ENCODE results near the gene ENPP7.
"Not testable (repeated sequence)": the region's sequence is repeated elsewhere in the genome, so short reads cannot be mapped to it uniquely, and the experiment has no call there.

ENPP7 gene

DNA sequence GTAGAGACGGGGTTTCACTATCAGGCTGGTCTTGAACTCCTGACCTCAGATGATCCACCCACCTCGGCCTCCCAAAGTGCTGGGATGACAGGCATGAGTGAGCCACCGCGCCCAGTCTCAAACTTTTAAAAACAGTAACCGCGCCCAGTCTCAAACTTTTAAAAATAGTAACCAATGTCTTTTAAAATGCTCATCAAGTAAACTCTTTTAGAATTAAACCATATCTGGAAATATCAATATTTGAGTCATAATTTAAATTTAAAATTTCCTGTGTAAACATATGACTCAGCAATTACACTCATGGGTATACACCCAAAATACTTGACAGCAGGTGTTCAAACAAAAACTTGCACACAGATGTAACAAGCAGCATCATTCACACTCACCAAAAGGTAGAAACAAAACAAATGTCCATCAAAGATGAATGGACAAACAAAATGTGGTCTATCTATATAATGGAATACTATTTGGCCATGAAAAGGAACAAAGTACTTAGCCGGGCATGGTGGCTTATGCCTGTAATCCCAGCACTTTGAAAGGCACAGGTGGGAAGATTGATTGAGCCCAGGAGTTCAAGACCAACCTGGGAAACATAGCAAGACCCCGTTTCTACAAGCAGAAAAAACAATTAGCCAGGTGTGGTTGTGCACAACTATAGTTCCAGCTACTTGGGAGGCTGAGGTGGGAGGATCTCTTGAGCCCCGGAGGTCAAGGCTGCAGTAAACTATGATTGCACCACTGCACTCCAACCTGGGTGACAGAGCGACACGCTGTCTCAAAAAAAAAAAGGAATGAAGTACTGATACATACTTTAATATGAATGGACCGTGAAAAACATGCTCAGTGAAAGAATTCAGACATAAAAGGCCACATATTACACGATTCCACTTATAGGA lies 20.2 kb downstream of the ENPP7 start:
- DNase-seq: no peak

DNA sequence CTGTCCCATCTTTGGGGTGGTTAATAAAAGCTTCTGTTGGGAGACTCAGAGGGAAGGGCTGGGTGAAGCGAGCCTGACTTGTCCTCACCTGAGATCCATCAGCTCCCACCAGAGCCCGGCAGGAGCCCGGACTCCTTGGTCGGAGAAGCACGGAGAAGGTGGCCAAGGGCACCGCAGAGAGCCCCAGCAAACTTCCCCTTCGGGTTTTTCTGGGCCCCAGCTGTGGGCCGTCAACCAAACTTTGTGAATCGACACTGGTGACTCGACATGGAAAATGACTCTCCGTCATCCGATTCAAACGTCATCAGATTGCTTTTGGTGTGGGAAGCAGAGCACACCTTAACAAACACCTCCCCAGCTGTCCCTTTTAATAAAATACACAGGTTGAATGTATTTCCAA lies 21.4 kb downstream of the ENPP7 start:
- DNase-seq: no peak

DNA sequence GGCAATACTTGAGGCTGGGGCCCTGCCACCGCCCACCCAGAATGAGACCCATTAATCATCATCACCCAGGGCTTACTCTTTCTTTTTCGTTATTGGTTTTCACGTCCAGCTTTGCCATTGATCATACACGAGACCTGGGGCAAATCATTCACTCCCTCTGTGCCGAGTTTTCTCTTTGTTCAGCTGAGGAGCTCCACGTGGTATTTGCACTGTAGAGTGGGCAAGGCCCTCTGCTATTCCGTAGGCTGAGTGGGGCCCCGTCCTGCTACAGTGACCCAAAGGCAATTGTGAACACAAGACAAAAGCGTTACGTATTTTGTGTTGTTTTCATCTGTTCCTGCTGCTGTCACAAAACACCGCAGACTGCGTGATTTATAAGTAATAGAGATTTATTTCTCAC lies 23.6 kb downstream of the ENPP7 start:
- DNase-seq: no peak

DNA sequence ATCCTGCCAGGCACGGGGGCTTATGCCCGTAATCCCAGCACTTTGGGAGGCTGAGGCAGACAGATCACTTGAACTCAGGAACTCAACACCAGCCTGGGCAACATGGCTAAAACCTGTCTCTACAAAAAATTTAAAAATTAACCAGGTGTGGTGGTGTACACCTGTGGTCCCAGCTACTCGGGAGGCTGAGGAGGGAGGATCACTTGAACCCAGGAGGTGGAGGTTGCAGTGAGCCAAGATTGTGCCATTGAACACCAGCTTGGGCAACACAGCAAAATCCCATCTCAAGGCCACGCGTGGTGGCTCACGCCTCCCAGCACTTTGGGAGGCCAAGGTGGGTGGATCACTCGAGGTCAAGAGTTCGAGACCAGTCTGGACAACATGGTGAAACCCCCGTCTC lies 24.2 kb downstream of the ENPP7 start:
- not testable (repeated sequence) for DNase-seq

DNA sequence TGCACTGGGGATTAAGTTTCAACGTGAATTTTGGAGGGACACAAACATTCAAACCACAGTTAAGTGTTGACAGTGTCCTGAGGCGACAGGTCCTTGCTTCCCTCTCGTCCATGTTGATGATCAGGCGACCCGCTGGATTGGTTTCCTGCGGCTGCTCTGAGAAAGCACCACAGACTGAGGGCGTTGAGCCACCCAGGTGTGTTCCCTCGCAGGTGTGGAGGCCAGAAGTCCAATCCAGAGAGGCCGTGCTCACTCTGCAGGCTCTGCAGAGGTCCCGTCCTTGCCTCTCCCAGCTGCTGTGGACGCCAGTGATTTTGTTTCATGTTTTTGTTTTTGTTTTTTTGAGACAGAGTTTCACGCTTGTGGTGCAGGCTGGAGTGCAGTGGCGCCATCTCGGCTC lies 24.8 kb downstream of the ENPP7 start:
- no peak for DNase-seq

DNA sequence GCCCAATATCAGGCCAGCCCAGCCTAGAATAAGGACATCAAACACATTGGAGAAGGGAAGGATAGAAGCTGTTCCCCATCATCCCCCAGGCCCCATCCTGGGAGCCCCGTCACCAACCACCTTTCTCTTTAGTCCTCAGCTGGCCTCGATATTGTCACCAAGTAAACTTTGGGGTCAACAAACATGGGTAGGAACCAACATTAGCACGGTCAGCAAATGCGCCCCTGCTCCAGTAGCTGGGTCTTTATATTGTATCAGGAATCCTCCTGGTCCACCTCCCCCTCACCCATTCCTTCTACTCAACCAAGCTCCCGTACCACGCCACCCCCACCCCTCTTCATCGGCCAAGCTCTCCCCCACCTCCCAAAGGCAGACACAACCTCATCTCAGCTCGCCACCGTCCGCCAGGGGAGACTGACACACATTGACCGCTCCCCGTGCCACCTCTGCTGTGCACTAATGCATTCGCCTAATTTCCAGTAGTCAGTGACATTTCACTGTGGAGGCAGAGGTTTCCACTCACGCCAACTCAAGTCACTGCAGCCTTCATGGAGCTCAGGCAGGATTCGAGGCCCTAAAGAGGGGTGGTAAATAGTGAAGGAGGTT lies 26.5 kb downstream of the ENPP7 start:
- no peak for DNase-seq

DNA sequence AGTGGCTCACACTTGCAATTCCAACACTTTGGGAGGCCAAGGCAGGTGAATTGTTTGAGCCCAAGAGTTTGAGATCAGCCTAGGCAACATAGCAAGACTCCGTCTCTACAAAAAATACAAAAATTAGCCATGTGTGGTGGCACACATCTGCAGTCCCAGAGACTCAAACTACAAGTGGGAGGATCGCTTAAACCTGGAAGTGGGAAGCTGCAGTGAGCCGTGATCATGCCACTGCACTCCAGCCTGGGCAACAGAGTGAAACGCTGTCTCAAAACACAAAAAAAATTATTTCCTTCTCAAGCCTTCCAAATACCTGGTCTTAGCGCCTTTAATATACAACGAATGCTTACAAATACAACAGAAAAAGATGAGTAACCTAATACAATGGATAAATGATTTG lies 27.5 kb downstream of the ENPP7 start:
- no peak for DNase-seq

DNA sequence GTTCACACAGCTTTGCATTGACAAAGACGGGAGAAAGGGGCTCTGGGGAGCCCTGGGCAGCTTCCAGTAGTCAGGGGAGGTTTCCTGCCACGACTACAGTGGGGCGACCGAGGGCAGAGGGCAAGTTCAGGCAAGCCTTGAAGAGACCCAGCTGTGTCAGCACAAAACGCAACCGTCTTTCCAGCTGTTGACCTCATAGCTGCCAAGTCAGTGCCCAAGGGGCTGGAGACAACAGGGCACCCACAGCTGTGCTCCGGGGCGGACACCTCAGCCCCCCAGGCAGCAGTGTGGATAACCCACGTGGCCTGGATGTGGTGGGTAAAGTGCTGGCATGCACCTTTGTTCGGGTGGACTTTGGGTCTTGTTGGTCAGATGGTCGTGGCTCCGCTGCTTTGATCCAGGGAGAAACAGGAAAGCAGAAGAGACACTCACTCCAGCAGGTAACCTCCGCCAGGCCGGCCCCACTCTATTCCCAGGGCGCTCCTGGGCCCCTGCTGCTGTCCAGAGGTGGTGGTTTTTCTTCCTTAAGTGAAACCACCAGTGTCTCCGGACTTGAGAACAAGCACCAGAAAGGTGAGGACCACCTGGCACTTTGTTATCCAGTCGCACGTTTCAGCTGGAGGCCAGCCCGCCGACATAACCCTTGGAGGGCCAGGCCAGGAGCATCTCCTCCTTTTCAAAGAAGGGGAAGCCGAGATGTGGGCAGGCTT lies 29.6 kb downstream of the ENPP7 start:
- peak; percentile 22 for DNase-seq

DNA sequence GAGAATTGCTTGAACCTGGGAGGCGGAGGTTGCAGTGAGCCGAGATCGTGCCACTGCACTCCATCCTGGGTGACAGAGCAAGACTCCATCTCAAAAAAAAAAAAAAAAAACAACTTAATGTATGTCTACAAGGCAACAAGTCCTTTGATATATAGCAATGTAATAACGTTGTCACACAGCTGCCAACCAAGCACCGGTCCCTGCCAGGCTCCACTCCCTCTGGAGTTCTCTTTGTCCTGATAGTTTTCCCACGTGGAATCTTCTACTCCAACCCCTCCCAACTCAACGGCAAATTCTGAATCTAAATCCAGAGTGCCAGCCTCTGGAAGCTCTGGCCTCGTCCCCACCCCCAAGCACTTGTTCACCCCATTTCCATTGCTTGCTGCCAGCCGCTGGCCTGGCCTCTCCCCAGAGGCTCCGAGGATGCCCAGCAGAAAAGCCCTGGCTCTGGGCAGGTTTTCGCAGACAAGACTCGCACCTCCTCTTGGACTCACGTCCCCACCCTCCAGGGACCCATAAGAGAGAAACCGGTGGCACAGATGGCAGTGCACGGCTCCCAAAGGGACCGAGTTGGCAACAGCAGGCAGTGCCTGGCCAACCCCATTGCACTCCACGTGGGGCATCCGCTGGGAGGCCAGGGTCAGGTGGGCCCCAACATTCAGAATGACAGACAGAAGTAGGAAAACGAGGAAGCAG lies 31.3 kb downstream of the ENPP7 start:
- peak; percentile 38 for DNase-seq

DNA sequence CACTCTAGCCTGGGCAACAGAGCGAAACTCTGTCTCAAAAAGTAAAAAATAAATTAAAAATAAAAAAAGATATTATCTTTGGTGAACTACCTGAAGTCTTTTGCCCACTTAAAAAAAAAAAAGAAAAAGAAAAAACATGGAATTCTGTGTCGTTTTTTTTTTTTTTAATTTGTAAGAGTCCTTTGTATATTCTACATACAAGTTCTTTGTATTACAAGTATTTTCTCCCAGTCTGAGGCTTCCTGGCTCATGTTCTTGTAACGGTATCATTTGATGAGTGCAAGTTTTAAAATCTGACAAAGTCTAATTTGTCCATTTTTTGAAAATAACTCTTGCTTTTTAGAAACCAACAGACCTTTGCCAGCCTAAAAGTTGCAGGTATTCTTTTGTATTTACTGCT lies 35.0 kb downstream of the ENPP7 start:
- no peak for DNase-seq

DNA sequence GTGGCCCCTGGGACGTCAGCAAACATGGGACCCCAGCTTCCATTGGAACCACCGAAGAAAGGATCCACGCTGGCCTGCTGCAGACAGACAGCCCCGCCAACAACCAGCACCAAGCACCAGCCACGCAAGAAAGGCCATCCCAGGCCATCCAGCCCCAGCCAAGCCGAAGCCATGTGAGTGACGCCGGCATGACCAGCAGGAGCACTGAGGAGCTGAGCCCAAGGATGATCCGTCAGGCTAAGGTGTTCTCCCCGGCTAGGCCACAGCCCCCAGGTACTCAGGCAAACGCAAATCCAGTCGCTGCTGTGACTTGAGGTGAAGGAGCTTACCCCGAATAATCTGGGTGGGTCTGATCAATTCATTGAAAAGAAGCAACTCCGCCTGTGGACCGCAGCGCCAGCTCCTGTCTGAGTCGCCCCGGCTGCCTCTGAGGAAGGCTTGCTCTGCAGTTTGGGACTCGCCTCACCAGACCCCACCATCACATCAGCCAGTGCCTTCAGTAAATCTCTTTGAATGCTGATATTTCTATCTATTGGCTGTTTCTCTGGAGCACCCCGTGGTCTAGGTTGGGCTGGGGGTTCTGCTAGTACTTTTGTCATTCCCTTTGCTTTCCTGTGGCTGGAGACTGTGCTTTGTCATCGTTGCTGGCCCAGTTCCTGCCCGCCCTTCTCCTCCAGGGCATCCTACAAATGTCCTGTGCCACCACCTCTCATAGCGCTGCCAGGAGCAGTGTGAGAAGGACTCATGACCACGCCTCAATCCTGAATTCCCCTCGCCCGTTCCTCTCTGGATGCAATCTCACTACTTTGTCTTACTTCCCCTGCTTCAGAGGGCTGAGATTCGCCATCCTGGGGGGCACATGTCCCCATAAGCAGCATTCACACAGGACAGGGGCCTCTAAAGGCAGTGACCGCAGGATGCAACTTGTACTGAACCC lies 39.1 kb downstream of the ENPP7 start:
- DNase-seq: no peak

DNA sequence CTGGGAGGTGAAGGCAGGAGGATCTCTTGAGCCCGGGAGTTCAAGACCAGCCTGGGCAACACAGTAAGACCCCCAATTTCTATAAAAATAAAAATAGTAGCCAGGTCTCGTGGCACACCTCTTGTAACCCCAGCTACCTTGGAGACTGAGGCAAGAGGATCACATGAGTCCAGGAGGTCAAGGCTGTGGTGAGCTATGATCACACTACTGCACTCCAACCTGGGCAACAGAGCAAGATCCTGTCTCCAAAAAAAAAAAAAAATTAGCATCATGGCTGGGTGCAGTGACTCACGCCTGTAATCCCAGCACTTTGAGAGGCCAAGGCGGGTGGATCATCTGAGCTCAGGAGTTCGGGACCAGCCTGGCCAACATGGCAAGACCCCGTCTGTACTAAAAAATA lies 40.5 kb downstream of the ENPP7 start:
- no peak for DNase-seq

DNA sequence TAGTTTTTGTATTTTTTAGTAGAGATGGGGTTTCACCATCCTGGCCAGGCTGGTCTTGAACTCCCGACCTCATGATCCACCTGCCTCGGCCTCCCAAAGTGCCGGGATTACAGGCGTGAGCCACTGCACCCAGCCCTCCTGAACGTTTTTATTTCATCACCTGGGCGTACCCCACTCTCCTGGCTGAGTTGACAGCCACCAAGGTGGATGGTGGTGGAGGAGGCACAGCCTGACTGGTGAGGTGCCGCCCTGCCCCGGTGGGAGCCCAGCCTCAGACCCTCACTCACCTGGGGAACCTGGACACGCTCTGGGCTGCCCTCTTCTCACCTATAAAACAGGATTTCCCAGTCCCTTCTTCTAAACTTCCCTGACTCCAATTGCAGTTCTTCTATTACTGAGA lies 42.0 kb downstream of the ENPP7 start:
- not testable (repeated sequence) for DNase-seq

DNA sequence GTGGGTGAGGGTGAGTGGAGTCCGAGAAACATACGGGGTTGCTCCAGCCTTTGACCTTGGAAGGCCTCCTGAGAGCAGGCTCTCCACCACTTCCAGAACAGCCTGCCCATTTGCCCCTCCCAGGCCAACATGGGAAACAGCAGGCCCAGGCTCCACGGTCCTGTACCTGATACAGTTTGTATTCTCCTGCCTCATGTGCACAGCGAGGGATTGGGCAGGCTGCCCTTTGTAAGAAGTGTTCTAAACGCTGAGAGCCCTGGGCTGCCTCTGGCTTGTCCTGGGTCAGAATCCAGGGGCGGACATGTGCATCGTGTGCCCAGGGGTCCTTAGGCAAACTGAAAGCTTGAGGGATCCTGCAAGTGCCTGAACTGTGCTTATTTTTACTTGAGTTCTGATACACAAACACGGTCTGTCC lies 43.8 kb downstream of the ENPP7 start:
- DNase-seq: no peak

DNA sequence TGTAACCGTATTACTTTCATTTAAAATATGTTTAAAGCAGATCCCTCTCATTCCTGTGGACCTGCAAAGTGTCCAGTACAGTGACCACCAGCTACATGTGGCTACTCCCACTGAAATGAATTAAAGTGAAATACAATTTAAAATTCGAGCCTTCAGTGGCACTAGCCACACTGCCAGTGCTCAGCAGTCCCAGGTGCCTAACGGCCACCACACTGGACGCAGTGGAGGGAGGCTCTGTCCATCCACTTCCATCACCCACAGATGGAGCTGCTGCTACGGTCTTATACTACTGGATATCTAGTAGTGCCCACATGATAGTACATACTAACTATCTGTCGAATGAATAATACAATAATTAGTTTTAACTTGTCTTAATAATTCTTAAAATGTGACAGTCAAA lies 44.9 kb downstream of the ENPP7 start:
- no peak for DNase-seq

DNA sequence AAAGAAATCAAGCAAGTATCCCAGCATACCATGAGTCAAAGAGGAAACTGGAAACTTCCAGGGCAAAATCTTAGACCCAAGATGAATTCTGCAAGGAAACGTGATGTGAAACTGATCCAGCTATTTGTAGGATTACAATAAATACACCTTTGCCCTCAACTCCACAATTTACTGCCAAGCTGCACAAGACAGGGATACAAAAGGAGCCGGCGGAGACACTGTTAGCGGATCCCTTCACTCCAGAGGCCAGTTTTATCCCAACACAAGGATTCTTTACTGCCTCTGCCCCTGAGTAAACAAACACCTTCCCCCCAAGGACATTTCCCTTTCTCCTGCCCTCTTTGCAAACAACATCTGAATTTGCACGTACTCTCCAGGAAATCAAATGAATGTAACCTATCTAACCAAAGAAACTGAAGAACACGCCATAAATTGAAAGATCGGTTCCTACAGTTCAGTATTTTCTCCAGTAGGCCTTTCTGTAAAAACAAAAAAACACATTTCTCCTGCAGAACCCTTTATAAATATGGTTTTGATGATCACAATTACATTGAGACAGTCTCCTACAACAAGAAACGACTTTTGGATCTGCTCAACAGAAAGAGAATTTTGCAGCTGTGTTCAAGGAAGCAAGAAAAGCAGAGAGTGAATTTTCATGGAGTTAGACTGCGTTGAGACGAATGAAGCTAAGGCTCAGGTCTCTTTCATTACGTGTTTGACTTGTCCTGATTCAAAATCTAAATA lies 45.8 kb downstream of the ENPP7 start:
- DNase-seq: no peak

DNA sequence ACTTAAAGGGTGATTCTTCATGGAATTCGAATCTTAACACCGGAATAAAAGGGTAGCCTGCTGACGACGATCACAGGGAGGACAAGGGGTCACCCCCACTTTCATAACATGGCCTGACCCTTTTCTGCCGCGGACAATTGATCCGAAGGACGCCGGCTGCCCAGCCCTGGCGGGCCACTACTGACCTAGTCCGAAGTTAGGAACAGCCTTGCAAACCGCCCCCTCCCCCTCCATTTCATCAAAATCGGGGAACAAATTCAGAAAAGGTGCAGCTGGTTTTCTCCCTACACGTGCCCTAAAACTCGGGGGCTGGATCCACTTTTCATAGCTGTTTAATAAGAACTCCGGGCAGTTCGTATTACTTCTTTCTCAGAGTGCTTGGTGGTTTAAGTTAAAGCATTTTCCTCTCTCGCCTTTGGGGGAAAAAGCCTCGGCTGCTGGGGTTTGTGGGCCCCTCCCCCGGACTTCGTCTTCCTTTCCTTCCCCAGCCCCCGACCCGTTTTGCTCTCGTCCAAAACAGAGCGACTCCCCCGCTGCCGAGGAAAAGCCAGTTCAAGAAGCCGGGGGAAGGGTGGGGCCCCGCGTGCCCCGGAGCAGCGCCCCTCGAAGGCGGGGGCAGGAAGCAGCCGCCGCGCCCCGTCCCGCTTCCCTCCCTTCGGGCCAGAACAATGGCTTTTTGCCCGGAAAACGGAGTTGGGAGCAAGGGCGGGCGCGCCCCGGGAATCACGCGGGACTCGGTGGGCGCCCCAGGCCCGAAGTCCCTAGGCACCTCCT lies 46.6 kb downstream of the ENPP7 start:
- peak; percentile 59 for DNase-seq

DNA sequence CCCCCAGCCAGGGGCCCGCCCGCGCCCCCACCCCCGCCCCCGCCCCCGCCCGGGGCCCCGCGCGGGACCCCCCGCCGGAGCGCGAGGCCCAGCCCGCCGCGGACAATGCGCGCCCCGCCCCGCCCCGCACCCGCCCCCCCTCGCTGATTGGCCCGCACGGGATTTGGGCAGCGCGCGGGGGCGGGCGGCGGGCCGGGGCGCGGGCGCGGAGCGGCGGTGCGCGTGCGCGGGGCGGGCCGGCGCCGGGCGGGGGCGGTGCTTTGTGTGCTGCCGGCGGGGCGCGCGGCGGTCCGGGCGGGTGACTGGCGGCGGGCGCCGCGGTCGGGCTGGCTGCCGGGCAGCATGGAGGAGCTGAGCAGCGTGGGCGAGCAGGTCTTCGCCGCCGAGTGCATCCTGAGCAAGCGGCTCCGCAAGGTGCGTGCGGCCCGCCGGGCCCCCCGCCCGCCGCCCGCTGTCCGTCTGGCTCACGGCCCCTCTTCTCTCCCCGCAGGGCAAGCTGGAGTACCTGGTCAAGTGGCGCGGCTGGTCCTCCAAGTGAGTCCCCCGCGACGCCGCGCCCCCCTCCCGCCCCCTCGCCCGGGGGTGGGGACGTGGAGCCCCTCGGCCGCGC lies 47.3 kb downstream of the ENPP7 start, which contains the start of gene CBX2:
Gene CBX2 (plus strand): TSS at position 255 of the 610 bp plus-strand sequence. CDS start 88 bp downstream, at position 343.
- peak; percentile 56 for DNase-seq

DNA sequence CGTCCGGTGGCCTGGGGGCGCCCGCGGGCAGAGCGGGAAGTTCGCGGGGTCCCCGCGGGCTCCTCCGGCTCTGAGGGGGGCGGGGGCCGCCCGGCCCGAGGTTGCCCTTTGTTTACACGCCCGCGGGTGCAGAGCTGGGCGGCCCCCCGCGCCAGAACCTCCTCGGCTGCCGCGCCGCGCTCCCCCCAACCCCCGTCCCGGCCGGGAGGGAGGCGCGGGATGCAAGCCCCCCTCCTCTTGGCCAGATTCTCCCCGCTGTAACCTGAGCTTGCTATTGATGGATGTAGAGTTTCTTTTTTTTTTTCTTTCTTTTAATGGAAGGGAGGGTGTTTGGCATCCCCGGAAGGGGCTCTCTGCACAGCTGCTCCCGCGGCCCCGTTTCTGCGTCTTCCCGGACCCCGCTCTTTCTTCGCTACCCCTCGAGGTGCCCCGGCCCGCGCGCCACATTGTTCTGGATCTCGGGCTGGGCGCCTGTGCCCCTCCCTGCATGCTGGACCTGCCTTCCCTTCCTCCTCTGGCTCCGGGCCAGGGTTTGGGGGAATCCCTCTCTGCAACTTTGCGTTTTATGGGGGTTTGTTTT lies 47.9 kb downstream of the ENPP7 start:
- no peak for DNase-seq
